Measurements from ENCODE around the gene TTYH3.
A peak's percentile ranks its signal among the peaks of the same experiment; 100 is the strongest.

TTYH3 gene

GRCh38 chr7:2617325-2617905, 14.4 kb upstream of the TTYH3 start:
- no peak for DNase-seq

- DNase-seq = no peak
Measured at GRCh38 chr7:2619116-2619515, 12.7 kb upstream of the TTYH3 start.

DNA sequence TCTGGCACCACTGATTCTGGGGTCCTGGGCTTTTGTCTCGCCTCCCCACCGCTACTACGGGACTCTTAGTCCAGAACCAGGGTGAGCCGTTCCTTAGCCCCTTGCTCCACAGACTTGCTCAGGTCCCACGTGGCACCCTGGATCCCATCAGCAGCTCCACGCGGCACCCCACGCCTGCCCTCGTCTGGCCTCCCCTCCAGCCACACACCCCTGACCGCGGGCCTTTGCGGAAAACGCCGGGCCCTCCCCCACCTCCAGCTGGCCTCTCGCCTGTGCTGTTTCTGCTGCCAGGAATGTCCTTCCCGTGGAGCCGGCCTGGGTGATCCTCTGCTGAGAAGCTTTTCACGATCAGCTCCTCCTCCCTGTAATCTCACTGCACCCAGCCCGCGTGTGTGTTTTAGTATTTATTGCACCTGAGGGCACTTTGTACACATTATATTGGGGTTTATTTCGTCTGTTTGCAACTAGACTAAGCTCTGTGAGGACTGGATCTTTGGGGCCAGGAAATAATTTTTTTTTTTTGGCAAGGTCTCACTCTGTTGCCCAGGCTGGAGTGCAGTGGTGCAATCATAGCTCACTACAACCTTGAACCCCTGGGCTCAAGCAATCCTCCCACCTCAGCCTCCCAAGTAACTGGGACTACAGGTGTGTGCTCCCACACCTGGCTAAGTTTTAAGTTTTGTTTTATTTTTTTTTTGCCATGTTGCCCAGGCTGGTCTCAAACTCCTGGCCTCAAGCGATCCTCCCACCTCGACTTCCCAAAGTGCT, 10.5 kb upstream of the TTYH3 start:
- no peak for DNase-seq

DNA sequence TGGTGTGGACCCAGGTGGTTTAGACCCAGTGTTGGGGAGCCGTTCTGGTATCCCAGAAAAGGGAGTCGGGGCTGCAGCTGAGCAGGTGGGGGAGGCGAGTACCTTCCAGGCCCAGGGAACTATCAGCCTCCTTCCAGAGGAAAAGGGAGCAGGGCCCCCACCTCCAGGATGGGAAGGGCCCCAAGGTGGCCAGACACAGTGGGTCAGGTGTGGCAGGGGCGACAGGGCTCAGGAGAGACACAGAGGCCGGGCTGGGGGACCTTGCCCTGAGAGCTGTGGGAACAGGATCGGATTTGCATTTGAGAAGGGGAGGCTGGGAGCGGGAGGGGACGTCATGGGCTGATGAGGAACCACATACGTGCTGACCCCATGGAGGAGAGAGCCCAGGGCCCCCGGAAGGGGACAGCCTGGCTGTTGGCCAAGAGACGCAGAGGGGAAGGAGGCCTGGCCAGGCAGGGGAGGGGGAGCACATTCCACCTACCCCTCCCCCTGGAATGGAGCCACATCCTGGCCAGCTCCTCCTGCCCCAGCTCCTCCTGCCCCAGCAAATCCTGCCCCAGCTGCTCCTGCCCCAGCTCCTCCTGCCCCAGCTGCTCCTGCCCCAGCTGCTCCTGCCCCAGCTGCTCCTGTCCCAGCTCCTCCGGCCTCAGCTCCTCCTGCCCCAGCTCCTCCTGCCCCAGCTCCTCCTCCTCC, 9.7 kb upstream of the TTYH3 start:
- no peak for DNase-seq

- no peak for DNase-seq
Measured at GRCh38 chr7:2622869-2623697, 8.7 kb upstream of the TTYH3 start.

DNA sequence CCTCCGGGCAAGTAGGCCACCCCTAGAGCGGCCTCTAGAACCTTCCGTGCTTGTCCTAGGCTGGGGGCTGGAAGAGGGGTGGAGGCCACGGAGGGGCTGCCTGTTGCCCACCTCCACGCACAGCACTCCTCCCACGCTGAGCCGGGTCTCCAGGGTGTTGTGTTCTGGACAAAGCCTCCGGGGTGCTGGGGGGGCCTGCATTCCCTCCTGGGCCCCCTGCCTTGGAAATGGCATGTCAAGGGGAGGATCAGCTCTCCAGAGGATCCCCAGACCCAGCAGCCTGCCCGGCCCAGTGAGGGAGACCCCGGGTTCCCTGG, 8.1 kb upstream of the TTYH3 start:
- DNase-seq = no peak

DNA sequence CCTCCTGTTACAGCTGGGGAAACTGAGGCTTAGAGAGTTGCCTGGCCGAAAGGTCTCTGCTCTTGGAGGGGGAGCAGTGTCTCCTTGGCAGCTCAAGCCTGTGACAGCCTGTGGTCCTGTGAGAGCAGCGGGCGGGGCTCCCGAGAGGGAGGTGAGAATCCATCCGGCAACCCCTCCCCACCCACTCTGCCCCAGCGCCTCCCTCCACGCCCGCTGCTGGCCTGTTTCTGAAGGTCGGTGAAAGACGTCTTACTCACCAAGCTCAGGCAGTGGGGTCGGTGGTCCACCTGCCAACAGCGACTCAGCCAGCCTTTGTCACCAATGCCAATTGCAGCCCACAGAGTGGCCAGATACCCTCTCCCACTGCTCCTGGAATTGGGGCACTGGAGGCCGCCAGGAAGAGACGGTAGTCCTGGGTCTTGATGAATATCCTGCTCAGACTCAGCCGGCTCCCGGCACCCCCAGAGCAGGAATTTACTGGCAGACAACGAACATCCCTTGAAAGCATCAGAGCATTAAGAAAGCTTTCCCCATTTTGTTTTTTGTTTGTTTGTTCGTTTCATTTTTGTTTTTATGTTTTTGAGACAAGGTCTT, 7.4 kb upstream of the TTYH3 start:
- DNase-seq = no peak

DNA sequence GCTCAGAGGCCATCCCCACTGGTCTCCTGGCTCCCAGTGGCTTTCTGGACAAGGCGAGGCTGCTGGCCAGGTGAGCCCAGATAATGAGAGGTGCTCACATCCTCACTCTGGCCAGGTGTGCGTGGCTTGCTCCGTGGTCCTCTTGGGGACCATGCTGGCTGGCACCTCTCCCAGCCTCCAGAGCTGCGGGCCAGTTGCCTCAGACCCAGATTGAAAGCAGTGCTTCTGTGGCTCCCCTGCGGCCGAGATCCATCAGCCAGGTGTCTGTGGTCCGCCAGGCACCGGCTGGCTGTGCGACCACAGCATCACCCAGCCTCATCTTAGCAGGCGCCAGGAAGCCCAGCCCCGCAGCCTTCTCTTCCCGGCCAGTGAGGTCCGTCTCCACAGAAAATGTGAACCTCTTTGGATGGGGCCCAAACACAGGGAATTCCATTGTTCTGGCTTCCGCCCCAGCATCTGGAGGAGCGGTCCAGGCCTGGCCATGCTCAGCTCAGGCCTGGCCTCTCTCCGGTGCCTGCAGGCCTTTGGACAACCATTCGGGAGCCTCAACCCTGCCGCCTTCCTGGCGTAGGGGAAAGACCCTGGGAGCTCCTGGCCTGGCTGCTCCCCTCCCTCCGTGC, 5.2 kb upstream of the TTYH3 start:
- no peak for DNase-seq

DNA sequence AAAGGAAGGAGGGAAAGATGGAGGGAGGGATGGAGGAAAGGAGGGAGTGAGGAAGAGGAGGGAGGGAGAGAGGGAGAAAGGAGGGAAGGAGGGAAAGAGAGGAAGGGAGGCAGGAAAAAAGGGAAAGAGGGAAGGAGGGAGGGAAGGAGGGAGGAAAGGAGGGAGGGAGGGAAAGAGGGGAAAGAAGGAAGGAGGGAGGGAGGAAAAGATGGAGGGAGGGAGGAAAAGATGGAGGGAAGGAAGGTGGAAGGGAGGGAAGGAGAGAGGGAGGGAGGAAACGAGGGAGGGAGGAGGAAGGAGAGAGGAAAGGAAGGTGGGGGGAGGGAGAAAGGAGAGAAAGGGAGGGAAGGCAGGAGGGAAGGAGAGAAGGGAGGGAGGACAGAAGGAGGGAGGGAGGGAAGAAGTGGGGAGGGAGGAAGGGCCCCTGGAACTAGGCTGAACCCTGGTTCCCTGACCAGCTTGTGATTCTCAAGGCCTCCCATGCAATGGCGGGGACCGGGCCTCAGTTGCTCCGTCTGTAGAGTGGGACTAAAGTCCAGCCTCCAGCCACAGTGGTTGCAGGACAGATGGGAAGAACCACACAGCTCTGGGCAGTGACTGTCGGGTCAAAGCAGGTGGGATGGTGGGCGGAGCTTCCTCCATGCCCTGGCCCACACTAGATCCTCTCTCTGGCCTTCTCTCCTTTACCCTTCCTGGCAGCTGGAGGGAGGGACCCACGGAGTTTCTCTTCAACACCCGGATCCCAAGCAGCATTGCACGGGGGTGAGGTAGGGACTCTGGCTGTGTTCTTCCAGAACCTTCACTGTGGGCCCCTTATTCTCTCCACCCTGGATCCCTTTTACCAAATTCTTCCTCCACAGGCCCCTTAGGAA, 4.3 kb upstream of the TTYH3 start:
- no peak for DNase-seq

GRCh38 chr7:2628130-2628482, 3.7 kb upstream of the TTYH3 start:
- DNase-seq = no peak

DNA sequence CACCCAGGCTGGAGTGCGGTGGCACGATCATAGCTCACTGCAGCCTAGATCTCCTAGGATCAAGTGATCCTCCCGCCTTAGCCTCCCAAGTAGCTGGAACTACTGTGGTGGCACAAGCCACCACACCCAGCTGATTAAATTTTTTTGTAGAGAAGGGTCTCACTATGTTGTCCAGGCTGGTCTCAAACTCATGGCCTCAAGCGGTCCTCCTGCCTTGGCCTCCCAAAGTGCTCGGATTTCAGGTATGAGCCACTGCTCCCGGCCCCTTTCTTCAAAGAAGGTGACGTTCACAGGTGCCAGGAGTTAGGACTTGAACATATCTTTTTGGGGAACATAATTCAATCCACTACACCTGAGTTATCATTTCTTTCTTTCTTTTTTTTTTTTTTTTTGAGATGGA, 2.9 kb upstream of the TTYH3 start:
- DNase-seq = no peak

DNA sequence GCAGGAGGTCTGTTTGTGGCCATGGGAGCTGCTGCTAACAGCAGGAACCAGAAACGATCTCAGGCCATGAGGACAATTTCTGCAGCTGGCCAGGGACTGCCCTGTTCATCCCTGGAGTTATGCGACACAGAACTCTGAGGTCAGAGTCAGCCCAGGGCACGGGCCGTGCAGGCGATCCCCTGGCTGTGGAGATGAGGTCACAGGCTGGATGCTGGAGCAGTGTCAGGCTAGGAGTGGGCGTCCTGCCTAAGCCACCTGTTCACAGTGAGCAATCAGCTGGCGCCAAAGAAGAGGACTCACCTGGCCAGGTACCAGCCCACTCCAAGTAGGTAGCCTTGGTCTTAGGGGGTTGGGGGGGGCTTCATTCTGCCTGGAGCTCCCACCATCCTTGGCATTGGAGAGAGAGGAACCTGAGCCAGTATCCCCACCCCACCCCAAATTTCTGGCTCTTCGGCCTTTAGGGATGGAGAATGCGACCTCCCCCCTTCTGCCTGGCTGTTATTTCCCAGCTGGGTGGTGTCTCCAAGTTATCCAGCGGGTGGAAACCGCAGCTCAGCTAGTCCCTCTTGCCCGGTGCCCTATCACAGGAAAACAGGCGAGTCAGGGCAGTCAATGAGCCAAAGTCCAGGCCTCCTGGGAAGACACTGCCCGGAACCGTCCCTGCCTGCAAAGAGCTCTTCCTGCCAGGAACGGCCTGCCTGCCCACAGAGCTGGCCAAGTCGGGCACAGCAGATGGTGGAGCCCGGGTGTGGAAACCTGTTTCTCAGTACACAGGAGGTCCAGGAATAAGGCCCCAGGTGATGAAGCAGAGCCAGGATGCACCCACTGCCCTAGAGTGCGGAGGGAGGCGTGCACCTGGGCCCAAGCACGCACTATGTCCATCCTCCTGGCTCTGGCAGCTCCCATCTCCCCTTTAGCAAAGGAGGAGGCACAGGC, 1.8 kb upstream of the TTYH3 start:
- no peak for DNase-seq

GRCh38 chr7:2632733-2633537, 1.1 kb downstream of the TTYH3 start:
- DNase-seq = peak; percentile 36

GRCh38 chr7:2633538-2634266, 1.9 kb downstream of the TTYH3 start:
- peak; percentile 60 for DNase-seq

DNA sequence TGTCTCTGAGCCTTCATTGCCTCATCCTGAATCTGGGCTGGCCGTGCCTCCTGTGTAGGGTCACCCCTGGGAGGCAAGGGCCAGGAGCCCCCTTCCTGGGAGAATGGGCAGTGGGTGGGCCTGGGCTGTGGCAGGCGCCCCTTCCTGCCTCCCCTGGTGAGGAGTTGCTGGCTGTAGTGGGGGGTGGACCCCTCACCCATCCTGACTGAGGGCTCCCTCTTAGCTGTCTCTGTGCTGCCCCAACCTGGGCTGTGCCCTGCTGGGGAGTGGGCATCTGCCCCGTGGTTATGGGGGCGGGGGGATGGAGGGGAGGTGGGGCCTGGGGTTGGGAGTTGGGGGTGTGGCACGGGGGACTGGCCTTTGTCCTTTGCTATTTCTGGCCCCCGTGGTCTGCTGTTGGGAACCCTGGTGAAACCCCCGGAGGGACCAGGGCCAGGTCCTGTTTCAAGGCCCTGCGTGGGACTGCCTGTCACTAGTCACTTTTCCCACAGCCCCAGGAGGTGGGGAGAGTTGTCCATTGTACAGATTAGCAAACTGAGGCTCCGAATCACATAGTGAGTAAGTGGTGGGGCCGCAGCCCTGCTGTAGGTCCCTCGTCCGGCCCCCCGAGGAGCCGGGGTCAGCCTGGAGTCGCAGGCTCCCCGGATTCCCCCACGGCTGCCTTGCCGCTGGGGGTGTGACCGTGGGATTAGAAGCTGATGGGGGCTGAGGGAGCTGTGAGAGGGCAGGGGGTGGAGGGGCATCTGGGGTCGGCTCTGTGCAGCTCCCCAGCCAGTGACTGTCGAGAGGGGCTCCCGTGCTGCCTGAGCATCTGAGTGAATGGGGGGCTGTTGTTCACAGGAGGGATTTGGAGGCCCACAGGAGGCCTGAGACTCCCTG, 2.7 kb downstream of the TTYH3 start:
- no peak for DNase-seq

DNA sequence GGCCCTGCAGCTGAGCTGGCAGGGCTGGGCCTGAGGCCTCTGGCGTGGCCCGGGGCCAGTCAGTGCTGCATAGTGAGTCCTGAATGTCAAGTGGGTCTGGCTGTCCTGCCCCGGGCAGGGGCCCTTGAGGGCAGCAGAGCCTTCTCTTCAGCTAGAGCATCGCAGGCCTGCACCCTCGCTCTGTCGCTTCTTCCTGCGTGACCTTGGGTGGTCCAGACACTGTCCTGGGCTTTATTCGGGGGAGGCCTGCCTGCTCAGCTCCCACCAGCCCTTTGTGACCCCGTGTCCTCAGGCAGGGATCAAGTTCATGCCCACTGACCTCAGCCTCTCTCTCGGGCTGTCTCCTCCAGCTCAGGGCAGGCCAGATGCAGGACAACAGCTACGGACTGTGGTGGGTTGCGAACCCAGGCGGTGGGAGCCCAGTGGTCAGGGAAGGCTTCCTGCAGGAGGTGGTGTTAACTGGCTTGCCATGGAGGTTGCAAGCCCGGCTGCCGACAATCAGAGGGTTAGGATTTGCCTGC, 3.4 kb downstream of the TTYH3 start:
- DNase-seq = no peak
